Activated T-cell treated with anti-CD3 and anti-CD28 coated beads, Interleukin-2, amount 50 U/mL, for 72 hours (primary cell): ENCODE results near the gene TMPRSS2. TPM values are rescaled to one million over a fixed set of nuclear protein-coding genes. Genes with fewer than 3 reads are reported as not detected.

Source experiments
- ATAC-seq, 2 donors: fragments of 150-1000 bp; cut with Tn5 transposase; replicated peaks in 1 of 2; 2 replicates each; pipeline ENCODE4 v1.10.0; 2021; ENCODE audit warnings: moderate library complexity in 2 of 2, mild to moderate bottlenecking in 1 of 2
- DNase-seq, 2 donors: peaks; one replicate each; pipeline ENCODE4 v3.0.0; 2021 to 2022; ENCODE audit warnings: mixed read lengths in 1 of 2
- H3K27ac Mint-ChIP-seq: one replicate; pipeline ENCODE4 v1.8.0; 2022; ENCODE audit warnings: mild to moderate bottlenecking, moderate library complexity, mixed read lengths
- H3K27me3 Mint-ChIP-seq: one replicate; pipeline ENCODE4 v1.8.0; 2022; ENCODE audit warnings: low read depth, mixed read lengths
- H3K36me3 Mint-ChIP-seq, 2 donors: one replicate each; pipeline ENCODE4 v1.8.0; 2022; ENCODE audit warnings: mixed read lengths in 2 of 2, mild to moderate bottlenecking in 1 of 2; ENCODE audit not compliant: insufficient read depth in 2 of 2
- H3K4me1 Mint-ChIP-seq: one replicate; pipeline ENCODE4 v1.8.0; 2022; ENCODE audit warnings: low read depth, mixed read lengths
- H3K4me3 Mint-ChIP-seq, 2 donors: one replicate each; pipeline ENCODE4 v1.8.0; 2022; ENCODE audit warnings: mild to moderate bottlenecking in 2 of 2, mixed read lengths in 2 of 2, moderate library complexity in 2 of 2
- H3K9me3 Mint-ChIP-seq, 2 donors: one replicate each; pipeline ENCODE4 v1.8.0; 2022; ENCODE audit warnings: mixed read lengths in 2 of 2
- total RNA-seq, 2 donors: library from RNA; stranded (reverse); gene quantifications; one replicate each; pipeline ENCODE4 v1.2.3, GENCODE V29; 2022

The TMPRSS2 gene
- not detected for total RNA-seq

GRCh38 chr21:41507521-41508414 is at the start of gene TMPRSS2:
Gene TMPRSS2, minus strand, starts transcription at chr21:41508158. Its CDS starts 10,025 bp downstream, at chr21:41498133.
- no peak for ATAC-seq
- peaks cover 6% of the 10 kb centered on the region for H3K4me1 Mint-ChIP-seq
- no peaks in the 10 kb centered on the region for H3K36me3 Mint-ChIP-seq
- peaks cover 47% of the 10 kb centered on the region for H3K27me3 Mint-ChIP-seq
- H3K9me3 Mint-ChIP-seq: no peaks in the 10 kb centered on the region
- DNase-seq: no peak
- H3K4me3 Mint-ChIP-seq: no peak within 1 kb of the TSS
- H3K27ac Mint-ChIP-seq: no peak within 1 kb of the TSS

GRCh38 chr21:41555057-41555456 is 47.1 kb upstream of the TMPRSS2 start:
- Mint-ChIP-seq H3K9me3 (no peaks in the 10 kb centered on the region), H3K36me3 (no peaks in the 10 kb centered on the region), H3K27ac (no peak overlapping the region), H3K27me3 (peaks cover 16% of the 10 kb centered on the region), H3K4me3 (no peak overlapping the region), H3K4me1 (peaks cover 8% of the 10 kb centered on the region)
- ATAC-seq (no peak), DNase-seq (no peak)

DNA sequence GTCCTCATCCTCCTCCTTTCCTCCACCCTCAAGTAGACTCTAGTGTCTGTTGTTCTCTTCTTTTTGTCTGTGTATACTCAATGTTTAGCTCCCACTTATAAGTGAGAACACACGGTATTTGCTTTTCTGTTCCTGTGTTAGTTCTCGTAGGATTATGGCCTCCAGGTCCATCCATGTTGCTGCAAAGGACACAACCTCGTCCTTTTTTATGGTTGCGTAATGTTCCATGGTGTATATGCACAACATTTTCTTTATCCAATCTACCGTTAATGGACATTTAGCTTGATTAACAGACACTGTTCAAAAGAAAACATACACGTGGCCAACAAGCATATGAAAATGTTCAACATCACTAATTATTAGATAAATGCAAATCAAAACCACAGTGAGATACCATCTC is 44.3 kb upstream of the TMPRSS2 start:
- Mint-ChIP-seq H3K4me1 (no peaks in the 10 kb centered on the region), H3K36me3 (no peaks in the 10 kb centered on the region), H3K27me3 (peaks cover 6% of the 10 kb centered on the region), H3K9me3 (no peaks in the 10 kb centered on the region), H3K27ac (no peak overlapping the region), H3K4me3 (no peak overlapping the region)
- DNase-seq: no peak
- no peak for ATAC-seq

DNA sequence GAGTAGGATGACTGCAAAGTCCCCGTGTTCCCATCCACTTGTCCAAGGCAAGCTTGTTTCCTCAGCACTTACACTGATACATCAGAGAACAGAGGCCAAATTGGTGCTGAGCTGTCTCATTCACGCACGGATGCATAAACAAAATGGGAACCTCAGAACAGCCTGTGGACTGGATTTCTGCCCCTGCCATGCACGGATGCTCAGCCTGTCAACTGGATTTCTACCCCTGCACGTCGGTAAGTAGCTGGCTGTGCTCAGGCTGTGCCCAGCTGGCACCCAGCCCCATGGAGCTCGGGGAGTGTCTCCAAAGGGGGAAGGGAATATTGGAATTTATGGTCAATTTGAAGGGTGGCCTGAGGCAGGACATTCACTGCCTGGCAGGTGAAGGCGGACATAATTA is 40.8 kb upstream of the TMPRSS2 start:
- no peak overlapping the region for H3K27ac Mint-ChIP-seq
- no peak overlapping the region for H3K4me3 Mint-ChIP-seq
- H3K9me3 Mint-ChIP-seq: no peaks in the 10 kb centered on the region
- DNase-seq (no peak), ATAC-seq (no peak)
- H3K36me3 Mint-ChIP-seq: no peaks in the 10 kb centered on the region
- peaks cover 18% of the 10 kb centered on the region for H3K27me3 Mint-ChIP-seq
- H3K4me1 Mint-ChIP-seq: peaks cover 6% of the 10 kb centered on the region

DNA sequence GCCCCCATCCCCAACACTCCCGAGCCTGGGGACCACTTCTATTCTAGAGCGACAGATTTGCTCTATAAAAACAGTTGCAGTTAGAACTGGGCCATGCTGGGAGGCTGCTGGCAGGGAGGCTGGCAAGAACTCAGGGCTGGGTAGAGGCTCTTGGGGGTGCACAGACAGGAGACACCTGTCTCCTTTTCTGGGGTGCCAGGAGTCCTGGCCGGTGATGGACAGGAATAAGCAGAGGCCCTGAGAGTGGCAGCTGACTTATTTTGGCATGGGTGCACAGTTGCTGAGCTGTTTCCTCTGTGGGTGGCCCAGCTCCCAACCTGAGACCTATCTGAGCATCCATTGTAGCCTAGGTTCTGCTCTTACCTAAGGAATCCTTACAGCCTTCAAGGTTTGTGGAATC is 39.2 kb upstream of the TMPRSS2 start:
- H3K36me3 Mint-ChIP-seq: no peaks in the 10 kb centered on the region
- no peak for DNase-seq
- peaks cover 6% of the 10 kb centered on the region for H3K4me1 Mint-ChIP-seq
- no peak overlapping the region for H3K27ac Mint-ChIP-seq
- H3K4me3 Mint-ChIP-seq: no peak overlapping the region
- peaks cover 25% of the 10 kb centered on the region for H3K27me3 Mint-ChIP-seq
- no peak for ATAC-seq
- no peaks in the 10 kb centered on the region for H3K9me3 Mint-ChIP-seq

DNA sequence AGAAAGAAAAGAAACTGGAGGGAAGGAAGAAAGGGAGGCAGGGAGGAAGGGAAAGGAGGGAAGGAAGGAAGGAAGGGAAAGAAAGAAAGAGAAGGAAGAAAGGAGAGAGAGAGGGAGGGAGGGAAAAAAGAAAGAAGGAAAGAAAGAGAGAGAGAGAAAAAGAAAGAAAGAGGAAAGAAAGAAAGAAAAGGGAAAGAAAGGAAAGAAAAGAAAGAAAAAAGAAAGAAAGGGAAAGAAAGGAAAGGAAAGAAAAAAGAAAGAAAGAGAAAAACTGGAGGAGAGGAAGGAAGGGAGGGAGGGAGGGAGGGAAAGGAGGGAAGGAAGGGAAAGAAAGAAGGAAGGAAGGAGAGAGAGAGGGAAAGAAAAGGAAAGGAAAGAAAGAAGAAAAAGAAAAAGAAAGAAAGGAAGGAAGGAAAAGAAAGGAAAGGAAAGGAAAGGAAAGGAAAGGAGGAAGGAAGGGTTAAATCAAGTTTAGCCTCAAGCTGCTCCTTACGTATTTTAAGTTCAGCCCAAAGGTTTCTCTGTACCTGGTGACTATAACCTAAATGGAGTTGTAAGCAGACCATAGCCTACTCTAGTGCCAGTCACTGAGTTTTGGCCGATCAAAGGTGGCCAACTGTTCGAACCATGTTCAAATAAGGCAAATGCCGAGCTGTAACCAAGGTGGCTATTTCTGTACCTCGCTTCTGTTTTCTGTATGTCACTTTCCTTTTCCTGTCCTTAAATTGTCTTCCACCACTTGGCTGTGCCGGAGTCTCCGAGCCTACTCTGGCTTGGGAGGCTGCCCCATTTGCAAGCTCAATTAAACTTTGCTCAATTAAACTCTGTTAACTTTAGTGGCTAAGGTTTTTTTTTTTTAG is 37.8 kb upstream of the TMPRSS2 start:
- no peak overlapping the region for H3K4me3 Mint-ChIP-seq
- DNase-seq: no peak
- no peaks in the 10 kb centered on the region for H3K36me3 Mint-ChIP-seq
- H3K27ac Mint-ChIP-seq: no peak overlapping the region
- no peaks in the 10 kb centered on the region for H3K9me3 Mint-ChIP-seq
- H3K4me1 Mint-ChIP-seq: peaks cover 6% of the 10 kb centered on the region
- ATAC-seq: no peak
- H3K27me3 Mint-ChIP-seq: peaks cover 32% of the 10 kb centered on the region

GRCh38 chr21:41542727-41543126 is 34.8 kb upstream of the TMPRSS2 start:
- no peak overlapping the region for H3K27ac Mint-ChIP-seq
- ATAC-seq: no peak
- no peak overlapping the region for H3K4me3 Mint-ChIP-seq
- H3K4me1 Mint-ChIP-seq: peaks cover 6% of the 10 kb centered on the region
- H3K36me3 Mint-ChIP-seq: no peaks in the 10 kb centered on the region
- H3K27me3 Mint-ChIP-seq: peaks cover 40% of the 10 kb centered on the region
- no peak for DNase-seq
- H3K9me3 Mint-ChIP-seq: no peaks in the 10 kb centered on the region

DNA sequence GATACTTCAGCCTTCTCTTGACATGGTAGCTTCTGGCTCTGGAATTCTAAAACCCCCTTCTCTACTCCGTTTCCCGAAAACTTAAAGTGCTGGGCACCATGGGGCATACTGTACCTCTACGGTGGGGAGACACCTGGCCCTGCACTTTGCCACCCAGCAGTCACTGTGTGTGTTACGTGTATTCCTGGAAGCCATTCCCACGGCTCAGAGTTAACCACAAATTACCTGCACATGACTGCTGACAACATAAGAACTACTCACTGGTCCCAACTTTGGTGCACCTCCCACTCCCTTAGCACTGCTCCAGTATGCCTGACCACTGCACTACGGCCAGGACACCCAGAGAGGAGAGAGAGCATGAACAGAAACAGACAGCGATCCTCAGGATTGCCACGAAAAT is 29.4 kb upstream of the TMPRSS2 start:
- peaks cover 23% of the 10 kb centered on the region for H3K27me3 Mint-ChIP-seq
- H3K27ac Mint-ChIP-seq: no peak overlapping the region
- H3K36me3 Mint-ChIP-seq: no peaks in the 10 kb centered on the region
- ATAC-seq (no peak), DNase-seq (no peak)
- H3K4me1 Mint-ChIP-seq: no peaks in the 10 kb centered on the region
- H3K4me3 Mint-ChIP-seq: no peak overlapping the region
- no peaks in the 10 kb centered on the region for H3K9me3 Mint-ChIP-seq

DNA sequence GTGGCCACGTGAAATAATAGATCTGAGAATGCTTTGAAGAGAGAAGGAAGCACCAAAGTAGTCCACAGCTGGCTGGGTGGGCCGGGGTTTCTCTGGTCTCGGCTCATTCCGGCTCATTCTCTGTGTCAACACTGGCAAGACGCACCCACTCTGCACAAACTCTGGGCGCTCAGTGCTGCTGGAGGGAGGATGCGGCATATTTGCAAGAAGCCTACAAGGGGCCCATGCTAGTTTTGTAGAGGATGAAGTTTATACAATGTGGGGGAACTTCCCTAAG is 28.8 kb upstream of the TMPRSS2 start:
- H3K36me3 Mint-ChIP-seq: no peaks in the 10 kb centered on the region
- DNase-seq: no peak
- no peaks in the 10 kb centered on the region for H3K4me1 Mint-ChIP-seq
- H3K4me3 Mint-ChIP-seq: no peak overlapping the region
- ATAC-seq: no peak
- peaks cover 23% of the 10 kb centered on the region for H3K27me3 Mint-ChIP-seq
- no peak overlapping the region for H3K27ac Mint-ChIP-seq
- no peaks in the 10 kb centered on the region for H3K9me3 Mint-ChIP-seq

DNA sequence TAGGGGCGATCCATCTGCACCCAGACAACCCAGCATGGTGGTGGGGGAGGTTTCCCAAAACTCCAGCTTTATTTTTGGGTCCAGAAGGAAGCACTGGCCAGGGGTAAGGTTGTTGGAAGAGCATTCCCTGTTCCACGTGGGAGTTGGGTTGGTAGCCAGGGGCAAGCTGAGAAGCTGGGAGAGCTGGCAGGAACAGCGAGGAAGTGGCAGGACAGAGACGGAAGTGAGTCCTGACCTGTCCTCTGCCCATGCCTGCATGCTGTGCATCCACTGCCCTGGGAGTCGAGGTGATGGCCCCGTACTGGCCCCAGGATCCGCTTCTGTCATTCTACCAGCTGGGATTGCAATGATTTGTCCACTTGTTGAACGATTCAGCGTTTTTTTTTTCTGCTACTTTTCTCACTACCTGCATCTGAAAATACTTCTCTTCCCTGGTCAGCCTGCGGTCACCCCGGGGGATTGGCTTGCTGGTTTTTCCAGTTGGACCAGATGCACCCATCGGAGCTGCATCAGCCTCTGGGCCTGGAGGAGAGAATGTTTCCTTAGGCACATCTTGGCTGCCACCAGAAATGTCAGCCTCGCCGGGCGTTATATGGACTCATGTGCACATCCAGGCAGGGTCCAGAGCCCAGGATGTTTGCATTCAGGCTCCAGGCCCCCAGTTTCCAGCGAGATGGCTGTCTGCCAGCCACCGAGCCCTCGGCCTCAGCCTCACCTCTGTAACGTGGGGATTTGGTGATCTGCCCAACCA is 28.3 kb upstream of the TMPRSS2 start:
- H3K27ac Mint-ChIP-seq: no peak overlapping the region
- no peaks in the 10 kb centered on the region for H3K4me1 Mint-ChIP-seq
- H3K9me3 Mint-ChIP-seq: no peaks in the 10 kb centered on the region
- ATAC-seq: no peak
- peaks cover 19% of the 10 kb centered on the region for H3K27me3 Mint-ChIP-seq
- H3K4me3 Mint-ChIP-seq: no peak overlapping the region
- no peak for DNase-seq
- no peaks in the 10 kb centered on the region for H3K36me3 Mint-ChIP-seq

DNA sequence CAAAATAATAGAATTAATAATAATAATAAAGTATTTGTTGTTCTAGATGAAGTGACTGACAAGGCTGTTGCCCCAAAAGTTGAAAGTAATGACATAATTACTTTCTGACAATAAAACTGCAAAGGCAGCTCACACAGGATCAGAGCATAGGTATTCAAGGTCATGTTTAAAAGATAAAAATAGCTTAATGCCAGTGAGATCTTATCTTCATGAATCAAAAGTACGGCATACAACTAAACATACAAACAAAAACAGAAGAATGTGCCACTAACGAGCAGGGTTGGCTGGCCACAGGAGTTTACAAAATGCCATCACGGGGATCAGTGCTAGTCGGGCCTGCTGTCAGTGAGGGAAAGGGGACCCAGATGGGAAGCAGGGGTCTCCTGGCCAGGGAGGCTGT is 22.4 kb upstream of the TMPRSS2 start:
- H3K4me3 Mint-ChIP-seq: no peak overlapping the region
- H3K4me1 Mint-ChIP-seq: no peaks in the 10 kb centered on the region
- H3K36me3 Mint-ChIP-seq: no peaks in the 10 kb centered on the region
- ATAC-seq: no peak
- H3K27me3 Mint-ChIP-seq: peaks cover 3% of the 10 kb centered on the region
- no peak overlapping the region for H3K27ac Mint-ChIP-seq
- H3K9me3 Mint-ChIP-seq: no peaks in the 10 kb centered on the region
- DNase-seq: no peak

- Mint-ChIP-seq H3K27ac (no peak overlapping the region), H3K4me1 (no peaks in the 10 kb centered on the region), H3K4me3 (no peak overlapping the region), H3K36me3 (no peaks in the 10 kb centered on the region), H3K9me3 (no peaks in the 10 kb centered on the region), H3K27me3 (no peaks in the 10 kb centered on the region)
- ATAC-seq: no peak
- no peak for DNase-seq
Measured at GRCh38 chr21:41529769-41530168, 21.8 kb upstream of the TMPRSS2 start.

DNA sequence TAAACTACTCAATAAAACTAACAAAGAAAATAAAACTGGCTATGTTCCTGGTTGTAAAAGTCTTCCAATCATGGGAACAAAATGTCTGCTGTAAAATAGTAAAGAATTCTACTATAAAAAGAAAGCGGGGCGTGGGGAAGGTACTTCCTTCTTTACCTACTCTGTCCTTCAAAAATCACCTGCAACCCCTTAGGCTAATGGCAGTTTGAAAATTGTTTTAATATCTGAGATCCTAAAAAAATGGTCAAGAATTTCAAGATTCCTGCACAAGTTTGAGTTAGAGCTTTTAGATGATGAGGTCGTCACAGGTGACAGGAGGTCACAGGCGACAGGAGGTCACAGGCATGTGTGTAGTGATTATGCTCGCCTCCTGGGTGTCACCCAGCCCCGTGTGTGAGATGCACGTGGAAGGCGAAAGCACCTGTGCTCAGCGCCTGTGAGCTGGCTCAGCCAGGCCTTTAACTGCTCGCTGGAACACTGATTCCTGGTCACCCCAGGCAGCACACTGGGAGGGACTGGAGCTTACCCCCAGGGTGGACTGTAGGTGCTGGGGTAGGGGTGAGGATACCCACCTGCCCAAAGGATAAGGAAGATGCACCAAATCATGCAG is 18.6 kb upstream of the TMPRSS2 start:
- Mint-ChIP-seq H3K27ac (no peak overlapping the region), H3K9me3 (no peaks in the 10 kb centered on the region), H3K4me1 (no peaks in the 10 kb centered on the region), H3K4me3 (no peak overlapping the region), H3K36me3 (no peaks in the 10 kb centered on the region), H3K27me3 (no peaks in the 10 kb centered on the region)
- no peak for ATAC-seq
- DNase-seq: no peak
